ENCODE measurements around the gene AMOTL1.
"Not testable (repeated sequence)": the region's sequence is repeated elsewhere in the genome, so short reads cannot be mapped to it uniquely, and the experiment has no call there.

Gene AMOTL1

GRCh38 chr11:94812724-94813720 lies 44.9 kb downstream of the AMOTL1 start:
- peaks cover 22% of the 10 kb centered on the region for H3K36me3 ChIP-seq (ENCODE audit: control insufficient read depth, low read depth, low read length)
- H3K9me3 ChIP-seq (ENCODE audit: control insufficient read depth, low read depth, low read length): peaks cover 42% of the 10 kb centered on the region
- not testable (repeated sequence) for H3K27me3 ChIP-seq (ENCODE audit: control insufficient read depth, insufficient read depth, low read length); H3K9ac ChIP-seq (ENCODE audit: low read length); H3K4me3 ChIP-seq (ENCODE audit: low read length); H3K27ac ChIP-seq (ENCODE audit: low read length)
- H3K4me1 ChIP-seq (ENCODE audit: control insufficient read depth, low read depth, low read length): peaks cover 11% of the 10 kb centered on the region

GRCh38 chr11:94814272-94814976 lies 46.3 kb downstream of the AMOTL1 start:
- Histone ChIP-seq H3K36me3 (ENCODE audit: control insufficient read depth, low read depth, low read length) (peaks cover 22% of the 10 kb centered on the region), H3K9ac (ENCODE audit: low read length) (no peak overlapping the region), H3K27me3 (ENCODE audit: control insufficient read depth, insufficient read depth, low read length) (no peaks in the 10 kb centered on the region), H3K27ac (ENCODE audit: low read length) (no peak overlapping the region), H3K4me1 (ENCODE audit: control insufficient read depth, low read depth, low read length) (peaks cover 11% of the 10 kb centered on the region), H3K9me3 (ENCODE audit: control insufficient read depth, low read depth, low read length) (peaks cover 42% of the 10 kb centered on the region), H3K4me3 (ENCODE audit: low read length) (no peak overlapping the region)

- no peak overlapping the region for H3K4me3 ChIP-seq (ENCODE audit: low read length)
- peaks cover 22% of the 10 kb centered on the region for H3K36me3 ChIP-seq (ENCODE audit: control insufficient read depth, low read depth, low read length)
- no peak overlapping the region for H3K27ac ChIP-seq (ENCODE audit: low read length)
- H3K9ac ChIP-seq (ENCODE audit: low read length): no peak overlapping the region
- H3K9me3 ChIP-seq (ENCODE audit: control insufficient read depth, low read depth, low read length): peaks cover 42% of the 10 kb centered on the region
- H3K27me3 ChIP-seq (ENCODE audit: control insufficient read depth, insufficient read depth, low read length): no peaks in the 10 kb centered on the region
- H3K4me1 ChIP-seq (ENCODE audit: control insufficient read depth, low read depth, low read length): no peaks in the 10 kb centered on the region
These were observed 47.7 kb downstream of the AMOTL1 start for GRCh38 chr11:94815705-94816344.

DNA sequence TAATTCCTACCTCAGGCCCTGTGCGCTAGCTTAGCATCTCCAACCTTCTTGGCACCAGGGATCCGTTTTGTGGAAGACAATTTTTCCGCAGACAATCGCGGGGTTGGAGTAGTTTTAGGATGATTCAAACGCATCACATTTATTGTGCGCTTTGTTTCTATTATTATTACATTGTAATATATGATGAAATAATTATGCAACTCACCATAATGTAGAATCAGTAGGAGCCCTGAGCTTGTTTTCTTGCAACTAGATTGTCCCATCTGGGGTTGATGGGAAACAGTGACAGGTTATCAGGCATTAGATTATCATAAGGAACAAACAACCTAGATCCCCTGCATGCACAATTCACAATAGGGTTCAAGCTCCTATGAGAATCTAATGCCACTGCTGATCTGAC lies 52.3 kb downstream of the AMOTL1 start:
- peaks cover 13% of the 10 kb centered on the region for H3K36me3 ChIP-seq (ENCODE audit: control insufficient read depth, low read depth, low read length)

GRCh38 chr11:94821439-94821838 lies 53.3 kb downstream of the AMOTL1 start:
- Histone ChIP-seq H3K27me3 (ENCODE audit: control insufficient read depth, insufficient read depth, low read length) (no peaks in the 10 kb centered on the region), H3K9me3 (ENCODE audit: control insufficient read depth, low read depth, low read length) (peaks cover 13% of the 10 kb centered on the region), H3K9ac (ENCODE audit: low read length) (no peak overlapping the region), H3K36me3 (ENCODE audit: control insufficient read depth, low read depth, low read length) (peaks cover 12% of the 10 kb centered on the region), H3K27ac (ENCODE audit: low read length) (no peak overlapping the region), H3K4me3 (ENCODE audit: low read length) (no peak overlapping the region), H3K4me1 (ENCODE audit: control insufficient read depth, low read depth, low read length) (no peaks in the 10 kb centered on the region)

More for the DNA sequence above, 52.3 kb downstream of the AMOTL1 start:
- Histone ChIP-seq H3K9ac (ENCODE audit: low read length) (no peak overlapping the region), H3K27me3 (ENCODE audit: control insufficient read depth, insufficient read depth, low read length) (no peaks in the 10 kb centered on the region), H3K4me1 (ENCODE audit: control insufficient read depth, low read depth, low read length) (no peaks in the 10 kb centered on the region), H3K9me3 (ENCODE audit: control insufficient read depth, low read depth, low read length) (peaks cover 22% of the 10 kb centered on the region), H3K4me3 (ENCODE audit: low read length) (no peak overlapping the region), H3K27ac (ENCODE audit: low read length) (no peak overlapping the region)

DNA sequence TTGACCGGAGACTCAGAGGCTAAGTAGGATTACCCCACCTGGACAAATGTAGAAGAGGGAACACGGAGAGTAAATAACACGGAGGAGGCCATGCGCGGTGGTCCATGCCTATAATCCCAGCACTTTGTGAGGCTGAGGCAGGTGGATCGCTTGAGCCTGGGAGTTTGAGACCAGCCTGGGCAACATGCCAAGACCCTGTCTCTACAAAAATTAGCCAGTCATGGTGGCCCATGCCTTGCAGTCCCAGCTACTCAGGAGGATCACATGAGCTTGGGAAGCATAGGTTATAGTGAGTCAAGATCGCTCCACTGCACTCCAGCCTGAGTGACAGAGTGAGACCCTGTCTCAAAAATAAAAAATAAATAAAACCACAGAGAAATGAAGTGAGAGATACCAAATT lies 53.9 kb downstream of the AMOTL1 start:
- Histone ChIP-seq H3K36me3 (ENCODE audit: control insufficient read depth, low read depth, low read length) (peaks cover 13% of the 10 kb centered on the region), H3K9ac (ENCODE audit: low read length) (no peak overlapping the region), H3K27ac (ENCODE audit: low read length) (no peak overlapping the region), H3K27me3 (ENCODE audit: control insufficient read depth, insufficient read depth, low read length) (no peaks in the 10 kb centered on the region), H3K4me3 (ENCODE audit: low read length) (no peak overlapping the region), H3K4me1 (ENCODE audit: control insufficient read depth, low read depth, low read length) (no peaks in the 10 kb centered on the region), H3K9me3 (ENCODE audit: control insufficient read depth, low read depth, low read length) (peaks cover 8% of the 10 kb centered on the region)

DNA sequence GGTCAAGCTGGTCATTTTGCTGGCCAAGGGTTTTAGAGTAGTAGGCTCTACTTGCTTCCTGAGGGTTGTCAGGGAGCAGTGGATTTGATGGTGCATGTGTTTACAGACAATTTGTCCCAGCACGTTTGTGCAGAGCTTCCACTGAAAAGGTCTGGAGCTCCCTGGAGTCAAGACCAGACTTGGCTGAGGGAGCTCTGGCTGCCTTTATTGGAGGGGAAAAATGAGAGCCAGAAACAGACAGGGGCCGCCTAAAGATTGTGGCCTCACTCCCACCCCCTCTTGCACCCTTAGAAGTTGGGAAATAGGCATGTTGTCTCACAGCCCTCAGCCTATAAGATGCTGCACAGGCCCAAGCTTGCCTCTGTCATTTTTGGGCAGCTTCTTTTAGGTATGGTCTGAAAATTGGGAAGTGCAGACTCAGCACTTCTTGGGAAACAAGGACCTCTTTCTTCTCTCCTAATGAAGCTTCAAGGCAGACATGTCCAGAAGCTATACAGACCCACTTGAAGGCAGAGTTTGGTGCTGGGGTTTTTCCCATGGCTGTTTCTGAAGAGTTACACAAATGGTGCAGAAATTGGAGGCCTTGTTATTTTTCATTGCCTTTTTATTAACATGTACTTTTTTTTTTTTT lies 55.1 kb downstream of the AMOTL1 start:
- Histone ChIP-seq H3K36me3 (ENCODE audit: control insufficient read depth, low read depth, low read length) (peaks cover 17% of the 10 kb centered on the region), H3K27ac (ENCODE audit: low read length) (no peak overlapping the region), H3K9ac (ENCODE audit: low read length) (no peak overlapping the region), H3K27me3 (ENCODE audit: control insufficient read depth, insufficient read depth, low read length) (no peaks in the 10 kb centered on the region), H3K9me3 (ENCODE audit: control insufficient read depth, low read depth, low read length) (no peaks in the 10 kb centered on the region), H3K4me3 (ENCODE audit: low read length) (no peak overlapping the region), H3K4me1 (ENCODE audit: control insufficient read depth, low read depth, low read length) (no peaks in the 10 kb centered on the region)

- no peaks in the 10 kb centered on the region for H3K4me1 ChIP-seq (ENCODE audit: control insufficient read depth, low read depth, low read length)
- no peak overlapping the region for H3K4me3 ChIP-seq (ENCODE audit: low read length)
- H3K9ac ChIP-seq (ENCODE audit: low read length): no peak overlapping the region
- H3K27me3 ChIP-seq (ENCODE audit: control insufficient read depth, insufficient read depth, low read length): no peaks in the 10 kb centered on the region
- peaks cover 20% of the 10 kb centered on the region for H3K36me3 ChIP-seq (ENCODE audit: control insufficient read depth, low read depth, low read length)
- no peak overlapping the region for H3K27ac ChIP-seq (ENCODE audit: low read length)
- no peaks in the 10 kb centered on the region for H3K9me3 ChIP-seq (ENCODE audit: control insufficient read depth, low read depth, low read length)
These were observed 56.9 kb downstream of the AMOTL1 start for GRCh38 chr11:94825031-94825430.

DNA sequence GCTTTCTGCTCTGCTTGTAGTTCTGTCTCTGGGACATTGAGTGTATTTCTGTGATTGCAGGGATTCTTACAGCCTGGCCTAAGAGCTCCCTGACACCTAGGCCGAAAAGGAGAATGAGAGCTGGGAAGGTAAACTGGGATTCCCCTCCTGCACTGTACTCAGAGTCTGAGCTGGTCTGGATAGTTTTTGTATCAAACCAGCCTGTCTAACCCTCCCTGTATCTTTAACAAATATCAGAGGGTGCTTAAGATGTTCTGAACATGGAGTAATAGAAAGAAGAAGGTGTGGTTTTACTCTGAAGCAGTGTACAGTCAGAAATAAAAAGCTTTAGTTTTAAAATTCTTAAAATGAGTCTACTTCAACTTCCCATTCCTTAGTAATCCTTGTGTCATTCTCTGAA lies 57.3 kb downstream of the AMOTL1 start:
- no peaks in the 10 kb centered on the region for H3K4me1 ChIP-seq (ENCODE audit: control insufficient read depth, low read depth, low read length)
- no peaks in the 10 kb centered on the region for H3K27me3 ChIP-seq (ENCODE audit: control insufficient read depth, insufficient read depth, low read length)
- no peak overlapping the region for H3K9ac ChIP-seq (ENCODE audit: low read length)
- peaks cover 24% of the 10 kb centered on the region for H3K36me3 ChIP-seq (ENCODE audit: control insufficient read depth, low read depth, low read length)
- H3K27ac ChIP-seq (ENCODE audit: low read length): no peak overlapping the region
- no peaks in the 10 kb centered on the region for H3K9me3 ChIP-seq (ENCODE audit: control insufficient read depth, low read depth, low read length)
- no peak overlapping the region for H3K4me3 ChIP-seq (ENCODE audit: low read length)

DNA sequence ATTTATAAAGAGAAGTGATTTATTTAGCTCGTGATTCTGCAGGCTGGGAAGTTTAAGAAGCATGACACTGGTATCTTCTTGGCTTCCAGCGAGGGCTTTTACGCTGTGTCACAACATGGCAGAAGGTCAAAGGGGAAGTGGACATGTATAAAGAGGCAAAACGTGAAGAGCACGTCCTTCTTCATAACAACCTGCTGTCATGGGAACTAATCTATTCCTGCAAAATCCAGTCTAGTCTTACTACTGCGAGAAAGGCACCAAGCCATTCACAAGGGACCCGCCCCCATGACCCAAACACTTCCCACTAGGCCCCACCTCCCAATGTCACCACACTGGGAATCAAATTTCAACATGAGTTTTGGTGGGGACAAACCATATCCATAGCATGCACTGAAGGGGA lies 58.3 kb downstream of the AMOTL1 start:
- H3K4me1 ChIP-seq (ENCODE audit: control insufficient read depth, low read depth, low read length): no peaks in the 10 kb centered on the region
- peaks cover 31% of the 10 kb centered on the region for H3K36me3 ChIP-seq (ENCODE audit: control insufficient read depth, low read depth, low read length)
- no peaks in the 10 kb centered on the region for H3K27me3 ChIP-seq (ENCODE audit: control insufficient read depth, insufficient read depth, low read length)
- H3K9ac ChIP-seq (ENCODE audit: low read length): no peak overlapping the region
- H3K27ac ChIP-seq (ENCODE audit: low read length): no peak overlapping the region
- H3K4me3 ChIP-seq (ENCODE audit: low read length): no peak overlapping the region
- no peaks in the 10 kb centered on the region for H3K9me3 ChIP-seq (ENCODE audit: control insufficient read depth, low read depth, low read length)

GRCh38 chr11:94828088-94828487 lies 59.9 kb downstream of the AMOTL1 start:
- Histone ChIP-seq H3K9ac (ENCODE audit: low read length) (no peak overlapping the region), H3K4me1 (ENCODE audit: control insufficient read depth, low read depth, low read length) (no peaks in the 10 kb centered on the region), H3K27ac (ENCODE audit: low read length) (no peak overlapping the region), H3K36me3 (ENCODE audit: control insufficient read depth, low read depth, low read length) (peaks cover 48% of the 10 kb centered on the region), H3K9me3 (ENCODE audit: control insufficient read depth, low read depth, low read length) (no peaks in the 10 kb centered on the region), H3K27me3 (ENCODE audit: control insufficient read depth, insufficient read depth, low read length) (no peaks in the 10 kb centered on the region), H3K4me3 (ENCODE audit: low read length) (no peak overlapping the region)
